Endothelial cell of umbilical vein (primary cell): ENCODE data around the gene BLM. TPM values are rescaled to one million over a fixed set of nuclear protein-coding genes. Genes with fewer than 3 reads are reported as not detected.

ENCODE experiments used
- BruUV-seq: library from RNA; stranded (reverse); fragments of 400-500 nt; replicated peaks from 2 replicates; lab custom pipeline; 2021; lab: Mats Ljungman, UMichigan
- CTCF ChIA-PET: fragments of 300-600, 350-600 bp; sonication (Branson Sonifier 250); formaldehyde crosslinking; loops from one replicate; lab custom pipeline; 2021; ENCODE audit warnings: antibody characterized with exemption, inconsistent platforms; lab: Charles Lee
- POLR2A ChIA-PET: fragments of 300-600, 350-600 bp; sonication (Branson Sonifier 250); formaldehyde crosslinking; loops from one replicate; lab custom pipeline; 2021; ENCODE audit warnings: antibody characterized with exemption, inconsistent platforms; lab: Charles Lee
- DNase-seq: peaks from one replicate; pipeline ENCODE4 v3.0.0-alpha.2; 2011; ENCODE audit warnings: low read depth, low spot score
- FAIRE-seq: peaks from 2 replicates; lab custom pipeline; 2011; peaks lifted over from hg19 to GRCh38; lab: Jason Lieb, UNC
- H2AFZ ChIP-seq: 2 replicates; pipeline ENCODE4 v1.6.0; 2012; ENCODE audit warnings: low read depth, low read length, control low read depth, inconsistent platforms
- H3K27ac ChIP-seq: 2 replicates; pipeline ENCODE4 v1.5.1; 2011; ENCODE audit warnings: low read depth, mild to moderate bottlenecking, control low read depth, low read length, moderate library complexity; ENCODE audit not compliant: insufficient read depth
- H3K27me3 ChIP-seq, 2 experiments: 2 replicates each; pipeline versions ENCODE4 v1.6.0 to v1.6.1; 2011; ENCODE audit warnings: low read length in 2 of 2, mixed read lengths in 1 of 2; ENCODE audit not compliant: control insufficient read depth in 2 of 2, insufficient read depth in 2 of 2
- H3K36me3 ChIP-seq, 2 experiments: 2 replicates in 1 of 2; 3 replicates in 1 of 2; pipeline ENCODE4 v1.5.1; 2011; ENCODE audit warnings: low read length in 2 of 2, mild to moderate bottlenecking in 1 of 2, moderate library complexity in 1 of 2; ENCODE audit not compliant: control insufficient read depth in 2 of 2, insufficient read depth in 2 of 2; ENCODE audit errors: extremely low read depth in 1 of 2
- H3K4me1 ChIP-seq: 3 replicates; pipeline ENCODE4 v1.5.1; 2011; ENCODE audit warnings: mild to moderate bottlenecking, low read length; ENCODE audit not compliant: control insufficient read depth, insufficient read depth; ENCODE audit errors: extremely low read depth
- H3K4me2 ChIP-seq: 2 replicates; pipeline ENCODE4 v1.6.1; 2011; ENCODE audit warnings: low read length, control low read depth, mixed read lengths; ENCODE audit not compliant: insufficient read depth
- H3K4me3 ChIP-seq, 3 experiments: fragments of 200-600 bp in 1 of 3; sonication (generic), shearing (Covaris generic) in 1 of 3; replicated peaks in 1 of 3; 2 replicates each; pipeline ENCODE4 v1.5.1; 2011 to 2016; ENCODE audit warnings: control low read depth in 3 of 3, low read length in 3 of 3, mild to moderate bottlenecking in 2 of 3, inconsistent platforms in 1 of 3, low read depth in 1 of 3, moderate library complexity in 1 of 3; ENCODE audit not compliant: insufficient read depth in 1 of 3
- H3K79me2 ChIP-seq: 2 replicates; pipeline ENCODE4 v1.6.0; 2012; ENCODE audit warnings: low read length, inconsistent platforms; ENCODE audit not compliant: control insufficient read depth, insufficient read depth
- H3K9ac ChIP-seq: replicated peaks from 2 replicates; pipeline ENCODE3; 2011; ENCODE audit warnings: low read length, control low read depth; ENCODE audit not compliant: insufficient read depth; ENCODE audit errors: extremely low read depth
- H3K9me1 ChIP-seq: replicated peaks from 3 replicates; pipeline ENCODE4 v1.6.0; 2011; ENCODE audit warnings: mild to moderate bottlenecking, low read length; ENCODE audit not compliant: control insufficient read depth, insufficient read depth; ENCODE audit errors: extremely low read depth
- H3K9me3 ChIP-seq: replicated peaks from 2 replicates; pipeline ENCODE4 v1.5.1; 2012; ENCODE audit warnings: low read length, inconsistent platforms; ENCODE audit not compliant: control insufficient read depth, insufficient read depth
- H4K20me1 ChIP-seq: replicated peaks from 2 replicates; pipeline ENCODE3; 2011; ENCODE audit warnings: mild to moderate bottlenecking, low read length; ENCODE audit not compliant: control insufficient read depth, insufficient read depth; ENCODE audit errors: extremely low read depth
- EZH2 ChIP-seq: IDR thresholded peaks from 2 replicates; pipeline ENCODE4 v1.6.1; 2012; ENCODE audit warnings: borderline replicate concordance, low read depth, mild to moderate bottlenecking, moderate library complexity, low read length, inconsistent platforms; ENCODE audit not compliant: severe bottlenecking
- FOS ChIP-seq: IDR thresholded peaks from 2 replicates; pipeline ENCODE4 v1.6.1; 2011; ENCODE audit warnings: mild to moderate bottlenecking, low read length, moderate library complexity, borderline replicate concordance; ENCODE audit not compliant: insufficient read depth
- GATA2 ChIP-seq: IDR thresholded peaks from 2 replicates; pipeline ENCODE4 v1.7.0; 2011; ENCODE audit warnings: low read depth, mild to moderate bottlenecking, moderate library complexity, mixed read lengths, low read length; ENCODE audit not compliant: insufficient read length, insufficient read depth
- JUN ChIP-seq: IDR thresholded peaks from 2 replicates; pipeline ENCODE4 v1.6.1; 2011; ENCODE audit warnings: borderline replicate concordance, low read depth; ENCODE audit not compliant: insufficient read length, insufficient read depth
- MAX ChIP-seq: IDR thresholded peaks from 2 replicates; pipeline ENCODE4 v1.6.1; 2011; ENCODE audit not compliant: insufficient read depth, insufficient read length
- MYC ChIP-seq: IDR thresholded peaks from one replicate; pipeline ENCODE4 v1.6.1; 2011; ENCODE audit warnings: mild to moderate bottlenecking, low read depth, low read length
- POLR2A ChIP-seq: IDR thresholded peaks from 2 replicates; pipeline ENCODE4 v1.6.1; 2012; ENCODE audit warnings: low read depth, mild to moderate bottlenecking, control low read depth, low read length
- POLR2AphosphoS5 ChIP-seq: IDR thresholded peaks from 2 replicates; pipeline ENCODE4 v1.6.1; 2012; ENCODE audit warnings: low read depth, mild to moderate bottlenecking, control low read depth, low read length, moderate library complexity; ENCODE audit not compliant: insufficient read depth
- dilution Hi-C: fragments of 300-500 bp; cut with MboI; formaldehyde crosslinking; loops from one replicate; pipeline ENCODE4 v1.15.0; 2019; ENCODE audit warnings: low sequenced_read_pairs; ENCODE audit not compliant: extremely low pct_ligation_motif_present
- intact Hi-C: fragments of 100-400 bp; cut with micrococcal nuclease; formaldehyde crosslinking; loops from one replicate; pipeline ENCODE4 v1.10.0; 2022
- polyA plus RNA-seq, 4 experiments: library from polyadenylated mRNA; depleted of rRNA in 3 of 4; stranded (reverse) in 3 of 4; unstranded in 1 of 4; fragments of >200 nt; gene quantifications; 2 replicates each; pipeline versions ENCODE4 v1.2.1 to v1.2.3, GENCODE V29; 2011 to 2012; ENCODE audit warnings: missing spikeins in 1 of 4
- total RNA-seq: library from RNA; stranded (reverse); gene quantifications from 2 replicates; pipeline ENCODE4 v1.2.3, GENCODE V29; 2021
- TF ChIP-seq, protein P1 (sequence below), 2 donors: IDR thresholded peaks; 1 replicate in 1 of 2; 2 replicates in 1 of 2; pipeline ENCODE4 v1.5.1; 2011; ENCODE audit warnings: low read length in 2 of 2, mild to moderate bottlenecking in 2 of 2, moderate library complexity in 2 of 2, control low read depth in 1 of 2, inconsistent platforms in 1 of 2, low read depth in 1 of 2; ENCODE audit not compliant: insufficient read depth in 1 of 2; ENCODE audit errors: extremely low read depth in 1 of 2

The BLM gene
- total and polyA plus RNA-seq, 2 donors (not counting 3 experiments of a cell fraction or from before 2014, with no cell fraction given), result 3.8 to 17.3 TPM

- no peaks in the 10 kb centered on the region for H3K9me1 ChIP-seq
- TF ChIP-seq POLR2AphosphoS5, result no peak
- no peak for TF ChIP-seq POLR2A
- TF ChIP-seq JUN, result no peak
- no peak for TF ChIP-seq MAX
- TF ChIP-seq MYC, result no peak
- no peak for TF ChIP-seq FOS
- TF ChIP-seq GATA2, result no peak
- no peak for TF ChIP-seq EZH2
- TF ChIP-seq, protein P1, sequence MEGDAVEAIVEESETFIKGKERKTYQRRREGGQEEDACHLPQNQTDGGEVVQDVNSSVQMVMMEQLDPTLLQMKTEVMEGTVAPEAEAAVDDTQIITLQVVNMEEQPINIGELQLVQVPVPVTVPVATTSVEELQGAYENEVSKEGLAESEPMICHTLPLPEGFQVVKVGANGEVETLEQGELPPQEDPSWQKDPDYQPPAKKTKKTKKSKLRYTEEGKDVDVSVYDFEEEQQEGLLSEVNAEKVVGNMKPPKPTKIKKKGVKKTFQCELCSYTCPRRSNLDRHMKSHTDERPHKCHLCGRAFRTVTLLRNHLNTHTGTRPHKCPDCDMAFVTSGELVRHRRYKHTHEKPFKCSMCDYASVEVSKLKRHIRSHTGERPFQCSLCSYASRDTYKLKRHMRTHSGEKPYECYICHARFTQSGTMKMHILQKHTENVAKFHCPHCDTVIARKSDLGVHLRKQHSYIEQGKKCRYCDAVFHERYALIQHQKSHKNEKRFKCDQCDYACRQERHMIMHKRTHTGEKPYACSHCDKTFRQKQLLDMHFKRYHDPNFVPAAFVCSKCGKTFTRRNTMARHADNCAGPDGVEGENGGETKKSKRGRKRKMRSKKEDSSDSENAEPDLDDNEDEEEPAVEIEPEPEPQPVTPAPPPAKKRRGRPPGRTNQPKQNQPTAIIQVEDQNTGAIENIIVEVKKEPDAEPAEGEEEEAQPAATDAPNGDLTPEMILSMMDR (IDR thresholded peaks at IDR 0.05; ENCODE audit: extremely low read depth in 1 of 2, insufficient read depth in 1 of 2, low read depth in 1 of 2, low read length in 2 of 2), result no peak
- H3K4me2 ChIP-seq, result no peak overlapping the region
- H3K27me3 ChIP-seq, result no peaks in the 10 kb centered on the region
- H3K79me2 ChIP-seq, result no peaks in the 10 kb centered on the region
- ChIA-PET POLR2A (no interaction called here), CTCF (no interaction called here)
- no peak overlapping the region for H3K4me3 ChIP-seq
- intact Hi-C loops, result no loop called here
- no peak overlapping the region for H2AFZ ChIP-seq
- BruUV-seq, result no TSS peak
- H3K4me1 ChIP-seq, result peaks cover 3% of the 10 kb centered on the region
- H4K20me1 ChIP-seq, result no peaks in the 10 kb centered on the region
- dilution Hi-C loops, result no loop called here
- no peaks in the 10 kb centered on the region for H3K9me3 ChIP-seq
- DNase-seq (no peak), FAIRE-seq (no peak)
- no peak overlapping the region for H3K27ac ChIP-seq
- H3K9ac ChIP-seq, result no peak overlapping the region
- no peaks in the 10 kb centered on the region for H3K36me3 ChIP-seq
These were observed 119.9 kb downstream of the BLM start for GRCh38 chr15:90837094-90837493.
